Activated CD4-positive, alpha-beta T cell treated with anti-CD3 and anti-CD28 coated beads for 36 hours (primary cell): Measurements from ENCODE around the gene ZNF75A. TPM values are rescaled to one million over a fixed set of nuclear protein-coding genes. Genes with fewer than 3 reads are reported as not detected.

Experiments
- ATAC-seq: fragments of 200-7000 bp; cut with Tn5 transposase; one replicate; pipeline ENCODE4 v1.10.0; 2021; ENCODE audit warnings: mild to moderate bottlenecking, moderate library complexity
- CTCF ChIA-PET: fragments of 350-600 bp; sonication (Branson Sonifier 250); formaldehyde crosslinking; loops from one replicate; lab custom pipeline; 2021; ENCODE audit warnings: antibody characterized with exemption; lab: Charles Lee
- POLR2A ChIA-PET: fragments of 350-600 bp; sonication (Branson Sonifier 250); formaldehyde crosslinking; loops from one replicate; lab custom pipeline; 2021; ENCODE audit warnings: antibody characterized with exemption, inconsistent platforms; lab: Charles Lee
- DNase-seq: peaks from one replicate; pipeline ENCODE4 v3.0.0-alpha.2; 2020
- H3K27ac Mint-ChIP-seq: one replicate; pipeline ENCODE4 v1.8.0; 2021; ENCODE audit warnings: mixed read lengths
- H3K27me3 Mint-ChIP-seq: one replicate; pipeline ENCODE4 v1.8.0; 2021; ENCODE audit warnings: mixed read lengths
- H3K36me3 Mint-ChIP-seq: one replicate; pipeline ENCODE4 v1.8.0; 2021; ENCODE audit warnings: low read depth, mixed read lengths
- H3K4me1 Mint-ChIP-seq: one replicate; pipeline ENCODE4 v1.8.0; 2021; ENCODE audit warnings: mixed read lengths
- H3K4me3 Mint-ChIP-seq: one replicate; pipeline ENCODE4 v1.8.0; 2021; ENCODE audit warnings: mild to moderate bottlenecking, moderate library complexity, mixed read lengths
- H3K9me3 Mint-ChIP-seq: one replicate; pipeline ENCODE4 v1.8.0; 2021; ENCODE audit warnings: low read depth, mixed read lengths
- intact Hi-C, 2 experiments: fragments of 100-400 bp; cut with DNase I in 1 of 2; cut with micrococcal nuclease in 1 of 2; formaldehyde crosslinking; loops; one replicate each; pipeline versions ENCODE4 v1.14.2 to v1.15.1; 2022 to 2024; cut with DNase I, micrococcal nuclease
- total RNA-seq, 2 experiments: library from RNA; stranded (reverse); gene quantifications; one replicate each; pipeline ENCODE4 v1.2.3, GENCODE V29; 2021

Gene ZNF75A
- total RNA-seq, 2 experiments from 2014 or later = 23.2 to 27.4 TPM

- CTCF ChIA-PET = interaction anchor here (0.6 kb wide), 1 partner anchor 188 kb away, joined by 4 read pairs; no protein-coding TSS in a partner anchor
- ATAC-seq (no peak), DNase-seq (no peak)
- POLR2A ChIA-PET = no interaction called here
- peaks cover 7% of the 10 kb centered on the region for H3K4me1 Mint-ChIP-seq
- no peak overlapping the region for H3K27ac Mint-ChIP-seq
- H3K27me3 Mint-ChIP-seq = no peaks in the 10 kb centered on the region
- peaks cover 55% of the 10 kb centered on the region for H3K9me3 Mint-ChIP-seq
- H3K36me3 Mint-ChIP-seq = peaks cover 93% of the 10 kb centered on the region
- H3K4me3 Mint-ChIP-seq = no peak overlapping the region
- intact Hi-C loops = no loop called here
Measured at GRCh38 chr16:3289998-3290673, 15.2 kb upstream of the ZNF75A start.

GRCh38 chr16:3292604-3293003, 12.7 kb upstream of the ZNF75A start:
- Mint-ChIP-seq H3K36me3 (peaks cover 82% of the 10 kb centered on the region), H3K27ac (no peak overlapping the region), H3K4me1 (no peaks in the 10 kb centered on the region), H3K9me3 (peaks cover 58% of the 10 kb centered on the region), H3K4me3 (no peak overlapping the region), H3K27me3 (no peaks in the 10 kb centered on the region)
- ChIA-PET CTCF (interaction anchor here (0.6 to 1.2 kb wide), 2 partner anchors 8 to 31 kb away, joined by 3 to 4 read pairs; no protein-coding TSS in a partner anchor), POLR2A (no interaction called here)
- ATAC-seq (no peak), DNase-seq (no peak)
- intact Hi-C loops = no loop called here

GRCh38 chr16:3295209-3295608, 10.1 kb upstream of the ZNF75A start:
- Mint-ChIP-seq H3K27me3 (no peaks in the 10 kb centered on the region), H3K4me1 (no peaks in the 10 kb centered on the region), H3K9me3 (peaks cover 66% of the 10 kb centered on the region), H3K27ac (no peak overlapping the region), H3K36me3 (peaks cover 70% of the 10 kb centered on the region), H3K4me3 (no peak overlapping the region)
- ChIA-PET CTCF (interaction anchor here (1.2 kb wide), 1 partner anchor 28 kb away, joined by 7 read pairs; no protein-coding TSS in a partner anchor), POLR2A (no interaction called here)
- DNase-seq (no peak), ATAC-seq (no peak)
- intact Hi-C loops = no loop called here

- Mint-ChIP-seq H3K9me3 (peaks cover 70% of the 10 kb centered on the region), H3K27me3 (no peaks in the 10 kb centered on the region), H3K27ac (no peak overlapping the region), H3K4me1 (no peaks in the 10 kb centered on the region), H3K4me3 (no peak overlapping the region), H3K36me3 (peaks cover 70% of the 10 kb centered on the region)
- DNase-seq (no peak), ATAC-seq (no peak)
- intact Hi-C loops = no loop called here
- POLR2A ChIA-PET = no interaction called here
- CTCF ChIA-PET = interaction anchor here (1.2 to 1.6 kb wide), 2 partner anchors 17 to 29 kb away, joined by 4 to 7 read pairs; no protein-coding TSS in a partner anchor
Measured at GRCh38 chr16:3295783-3296182, 9.5 kb upstream of the ZNF75A start.

- ChIA-PET POLR2A (no interaction called here), CTCF (interaction anchor here (0.5 to 0.7 kb wide), 3 partner anchors 18 to 256 kb away, joined by 3 read pairs; no protein-coding TSS in a partner anchor)
- Mint-ChIP-seq H3K27me3 (no peaks in the 10 kb centered on the region), H3K9me3 (peaks cover 39% of the 10 kb centered on the region), H3K4me1 (peaks cover 15% of the 10 kb centered on the region), H3K36me3 (peaks cover 75% of the 10 kb centered on the region), H3K4me3 (peak overlapping the region; percentile 75), H3K27ac (peak overlapping the region; percentile 84)
- no peak for ATAC-seq
- no peak for DNase-seq
- intact Hi-C loops = loop anchor here (2.0 kb wide), 2 partner anchors 22 to 196 kb away; partner anchors contain the start of genes CLUAP1 (in 1 of the 2) and ZNF263 (in 1 of the 2)
Measured at GRCh38 chr16:3304370-3304769, 927 bp upstream of the ZNF75A start.

GRCh38 chr16:3306078-3306477, 781 bp downstream of the ZNF75A start:
- Mint-ChIP-seq H3K27ac (peak overlapping the region; percentile 83), H3K27me3 (no peaks in the 10 kb centered on the region), H3K36me3 (peaks cover 75% of the 10 kb centered on the region), H3K4me1 (peaks cover 15% of the 10 kb centered on the region), H3K4me3 (peak overlapping the region; percentile 75), H3K9me3 (peaks cover 27% of the 10 kb centered on the region)
- ATAC-seq = no peak
- DNase-seq = no peak
- POLR2A ChIA-PET = no interaction called here
- CTCF ChIA-PET = interaction anchor here (0.6 kb wide), 1 partner anchor 268 kb away, joined by 3 read pairs; no protein-coding TSS in a partner anchor
- intact Hi-C loops = loop anchor here in 1 of 2 experiments (1.0 to 5.0 kb wide), 2 partner anchors 11 to 76 kb away; no protein-coding TSS in a partner anchor

- ATAC-seq (peak; percentile 19), DNase-seq (no peak)
- intact Hi-C loops = no loop called here
- Mint-ChIP-seq H3K36me3 (peaks cover 98% of the 10 kb centered on the region), H3K4me3 (no peak overlapping the region), H3K27ac (no peak overlapping the region), H3K4me1 (peaks cover 2% of the 10 kb centered on the region), H3K9me3 (peaks cover 59% of the 10 kb centered on the region), H3K27me3 (no peaks in the 10 kb centered on the region)
- CTCF ChIA-PET = interaction anchor here (1.4 kb wide), 1 partner anchor 44 kb away, joined by 4 read pairs; the partner anchor contains the start of gene OR2C1
- POLR2A ChIA-PET = no interaction called here
Measured at GRCh38 chr16:3311496-3311895, 6.2 kb downstream of the ZNF75A start.

GRCh38 chr16:3317315-3317999, 12.2 kb downstream of the ZNF75A start:
- H3K4me3 Mint-ChIP-seq = no peak overlapping the region
- intact Hi-C loops = loop anchor here (1.0 to 5.0 kb wide), 2 partner anchors 11 to 65 kb away; no protein-coding TSS in a partner anchor
- POLR2A ChIA-PET = no interaction called here
- H3K36me3 Mint-ChIP-seq = peaks cover 73% of the 10 kb centered on the region
- H3K9me3 Mint-ChIP-seq = peaks cover 77% of the 10 kb centered on the region
- H3K27me3 Mint-ChIP-seq = no peaks in the 10 kb centered on the region
- no peak for DNase-seq
- no peaks in the 10 kb centered on the region for H3K4me1 Mint-ChIP-seq
- H3K27ac Mint-ChIP-seq = no peak overlapping the region
- no peak for ATAC-seq
- CTCF ChIA-PET = interaction anchor here (0.6 to 1.1 kb wide), 3 partner anchors 15 to 97 kb away, joined by 3 to 4 read pairs (median 3); no protein-coding TSS in a partner anchor

GRCh38 chr16:3321816-3322215, 16.5 kb downstream of the ZNF75A start:
- POLR2A ChIA-PET = interaction anchor here (0.6 kb wide), 1 partner anchor 9 kb away, joined by 3 read pairs; no protein-coding TSS in a partner anchor
- Mint-ChIP-seq H3K4me1 (no peaks in the 10 kb centered on the region), H3K27ac (no peak overlapping the region), H3K36me3 (peaks cover 34% of the 10 kb centered on the region), H3K4me3 (no peak overlapping the region), H3K9me3 (peaks cover 56% of the 10 kb centered on the region), H3K27me3 (no peaks in the 10 kb centered on the region)
- CTCF ChIA-PET = interaction anchor here (0.7 to 0.8 kb wide), 2 partner anchors 17 to 92 kb away, joined by 3 read pairs; no protein-coding TSS in a partner anchor
- DNase-seq (no peak), ATAC-seq (no peak)
- intact Hi-C loops = no loop called here

- H3K27ac Mint-ChIP-seq = no peak overlapping the region
- no peaks in the 10 kb centered on the region for H3K27me3 Mint-ChIP-seq
- CTCF ChIA-PET = no interaction called here
- peaks cover 34% of the 10 kb centered on the region for H3K9me3 Mint-ChIP-seq
- H3K4me3 Mint-ChIP-seq = no peak overlapping the region
- DNase-seq (no peak), ATAC-seq (no peak)
- no peaks in the 10 kb centered on the region for H3K4me1 Mint-ChIP-seq
- intact Hi-C loops = no loop called here
- POLR2A ChIA-PET = no interaction called here
- peaks cover 6% of the 10 kb centered on the region for H3K36me3 Mint-ChIP-seq
Measured at GRCh38 chr16:3327514-3327913, 22.2 kb downstream of the ZNF75A start.

GRCh38 chr16:3328104-3328503, 22.8 kb downstream of the ZNF75A start:
- Mint-ChIP-seq H3K4me3 (no peak overlapping the region), H3K36me3 (peaks cover 6% of the 10 kb centered on the region), H3K4me1 (no peaks in the 10 kb centered on the region), H3K27ac (no peak overlapping the region), H3K9me3 (peaks cover 30% of the 10 kb centered on the region), H3K27me3 (no peaks in the 10 kb centered on the region)
- DNase-seq (no peak), ATAC-seq (no peak)
- intact Hi-C loops = no loop called here
- ChIA-PET CTCF (no interaction called here), POLR2A (no interaction called here)
